ENCODE data around the gene CORO1A.
"Not testable (repeated sequence)": the region's sequence is repeated elsewhere in the genome, so short reads cannot be mapped to it uniquely, and the experiment has no call there.

CORO1A gene

GRCh38 chr16:30205541-30206236 lies 22.3 kb downstream of the CORO1A start:
- DNase-seq: not testable (repeated sequence)

GRCh38 chr16:30206252-30206651 lies 22.9 kb downstream of the CORO1A start:
- DNase-seq: not testable (repeated sequence)

GRCh38 chr16:30207063-30207704 lies 23.8 kb downstream of the CORO1A start:
- DNase-seq: not testable (repeated sequence)

- not testable (repeated sequence) for DNase-seq
These were observed 25.6 kb downstream of the CORO1A start for GRCh38 chr16:30209032-30209431.

GRCh38 chr16:30211414-30211813 lies 28.0 kb downstream of the CORO1A start:
- not testable (repeated sequence) for DNase-seq

GRCh38 chr16:30217082-30217481 lies 33.7 kb downstream of the CORO1A start:
- not testable (repeated sequence) for DNase-seq
